Measurements from ENCODE around the gene LILRA2. TPM values are rescaled to one million over a fixed set of nuclear protein-coding genes. Genes with fewer than 3 reads are reported as not detected.

LILRA2 gene
- total and polyA plus RNA-seq, 2 experiments from 2014 or later, result not detected

DNA sequence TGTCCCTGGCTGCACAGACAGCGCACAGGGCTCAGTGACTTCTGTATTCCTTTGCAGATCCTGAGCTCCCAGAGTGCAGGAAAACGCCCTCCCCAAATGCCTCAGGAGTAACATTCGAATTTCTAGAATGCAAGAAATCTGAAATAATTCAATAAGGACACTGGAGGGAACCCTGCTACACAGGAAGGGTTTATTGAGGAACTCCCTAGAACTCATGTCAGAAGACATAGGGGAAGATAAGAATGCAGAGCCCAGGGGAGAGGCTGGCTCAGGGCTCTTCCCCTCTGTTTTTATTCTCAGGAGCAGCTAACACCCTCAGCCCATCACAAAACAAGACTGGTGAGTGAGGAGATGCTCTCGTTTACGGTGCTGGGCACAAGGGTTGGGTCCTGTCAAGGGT is 26.6 kb downstream of the LILRA2 start:
- Histone ChIP-seq H3K27ac (ENCODE audit: low read depth) (no peak overlapping the region), H4K20me1 (replicated peaks; ENCODE audit: insufficient read depth) (no peaks in the 10 kb centered on the region), H3K4me1 (ENCODE audit: insufficient read depth) (no peaks in the 10 kb centered on the region), H3K4me3 (no peak overlapping the region), H3F3A (replicated peaks; ENCODE audit: low read depth) (no peaks in the 10 kb centered on the region), H3K79me2 (replicated peaks; ENCODE audit: insufficient read depth) (no peaks in the 10 kb centered on the region), H3K27me3 (ENCODE audit: insufficient read depth) (no peaks in the 10 kb centered on the region), H2AFZ (no peak overlapping the region), H3K36me3 (ENCODE audit: insufficient read depth) (no peaks in the 10 kb centered on the region), H3K9me2 (ENCODE audit: insufficient read depth) (no peaks in the 10 kb centered on the region), H3K4me2 (no peak overlapping the region)
- Mint-ChIP-seq H3K36me3 (ENCODE audit: low read depth) (peaks cover 25% of the 10 kb centered on the region), H3K4me1 (no peaks in the 10 kb centered on the region), H3K27ac (no peak overlapping the region), H3K9me3 (peaks cover 87% of the 10 kb centered on the region), H3K4me3 (no peak overlapping the region), H3K27me3 (ENCODE audit: insufficient read depth, low read depth, poor library complexity) (peaks cover 1% of the 10 kb centered on the region)
- TF ChIP-seq JUNB (IDR thresholded peaks at IDR 0.05; ENCODE audit: unreplicated experiment), result no peak
- ATAC-seq (no peak), DNase-seq (ENCODE audit: low spot score) (no peak)

DNA sequence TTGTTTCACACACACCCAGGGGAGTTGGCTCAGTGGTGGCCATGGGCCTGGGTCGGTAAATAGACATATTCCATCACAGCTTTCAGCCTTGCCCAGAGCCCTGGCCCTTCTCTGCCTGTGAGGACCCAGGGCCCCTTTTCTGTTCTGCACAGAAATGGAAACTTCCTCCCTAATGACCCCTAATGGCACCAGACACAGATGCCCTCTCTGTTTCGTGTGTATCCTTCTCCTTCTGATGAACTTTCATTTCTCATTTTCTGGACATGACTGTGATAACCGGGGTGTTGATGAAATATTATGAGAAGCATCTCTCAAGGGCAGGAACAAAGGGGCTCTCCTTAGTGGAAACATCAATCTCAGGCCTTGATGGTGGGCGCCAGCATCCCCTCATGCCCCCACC is 32.6 kb downstream of the LILRA2 start:
- H3F3A ChIP-seq (replicated peaks; ENCODE audit: low read depth), result no peaks in the 10 kb centered on the region
- Mint-ChIP-seq H3K36me3 (ENCODE audit: low read depth) (peaks cover 25% of the 10 kb centered on the region), H3K4me1 (no peaks in the 10 kb centered on the region)
- TF ChIP-seq, protein P1, sequence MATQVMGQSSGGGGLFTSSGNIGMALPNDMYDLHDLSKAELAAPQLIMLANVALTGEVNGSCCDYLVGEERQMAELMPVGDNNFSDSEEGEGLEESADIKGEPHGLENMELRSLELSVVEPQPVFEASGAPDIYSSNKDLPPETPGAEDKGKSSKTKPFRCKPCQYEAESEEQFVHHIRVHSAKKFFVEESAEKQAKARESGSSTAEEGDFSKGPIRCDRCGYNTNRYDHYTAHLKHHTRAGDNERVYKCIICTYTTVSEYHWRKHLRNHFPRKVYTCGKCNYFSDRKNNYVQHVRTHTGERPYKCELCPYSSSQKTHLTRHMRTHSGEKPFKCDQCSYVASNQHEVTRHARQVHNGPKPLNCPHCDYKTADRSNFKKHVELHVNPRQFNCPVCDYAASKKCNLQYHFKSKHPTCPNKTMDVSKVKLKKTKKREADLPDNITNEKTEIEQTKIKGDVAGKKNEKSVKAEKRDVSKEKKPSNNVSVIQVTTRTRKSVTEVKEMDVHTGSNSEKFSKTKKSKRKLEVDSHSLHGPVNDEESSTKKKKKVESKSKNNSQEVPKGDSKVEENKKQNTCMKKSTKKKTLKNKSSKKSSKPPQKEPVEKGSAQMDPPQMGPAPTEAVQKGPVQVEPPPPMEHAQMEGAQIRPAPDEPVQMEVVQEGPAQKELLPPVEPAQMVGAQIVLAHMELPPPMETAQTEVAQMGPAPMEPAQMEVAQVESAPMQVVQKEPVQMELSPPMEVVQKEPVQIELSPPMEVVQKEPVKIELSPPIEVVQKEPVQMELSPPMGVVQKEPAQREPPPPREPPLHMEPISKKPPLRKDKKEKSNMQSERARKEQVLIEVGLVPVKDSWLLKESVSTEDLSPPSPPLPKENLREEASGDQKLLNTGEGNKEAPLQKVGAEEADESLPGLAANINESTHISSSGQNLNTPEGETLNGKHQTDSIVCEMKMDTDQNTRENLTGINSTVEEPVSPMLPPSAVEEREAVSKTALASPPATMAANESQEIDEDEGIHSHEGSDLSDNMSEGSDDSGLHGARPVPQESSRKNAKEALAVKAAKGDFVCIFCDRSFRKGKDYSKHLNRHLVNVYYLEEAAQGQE (IDR thresholded peaks at IDR 0.05; ENCODE audit: unreplicated experiment), result no peak
- TF ChIP-seq, protein P2, sequence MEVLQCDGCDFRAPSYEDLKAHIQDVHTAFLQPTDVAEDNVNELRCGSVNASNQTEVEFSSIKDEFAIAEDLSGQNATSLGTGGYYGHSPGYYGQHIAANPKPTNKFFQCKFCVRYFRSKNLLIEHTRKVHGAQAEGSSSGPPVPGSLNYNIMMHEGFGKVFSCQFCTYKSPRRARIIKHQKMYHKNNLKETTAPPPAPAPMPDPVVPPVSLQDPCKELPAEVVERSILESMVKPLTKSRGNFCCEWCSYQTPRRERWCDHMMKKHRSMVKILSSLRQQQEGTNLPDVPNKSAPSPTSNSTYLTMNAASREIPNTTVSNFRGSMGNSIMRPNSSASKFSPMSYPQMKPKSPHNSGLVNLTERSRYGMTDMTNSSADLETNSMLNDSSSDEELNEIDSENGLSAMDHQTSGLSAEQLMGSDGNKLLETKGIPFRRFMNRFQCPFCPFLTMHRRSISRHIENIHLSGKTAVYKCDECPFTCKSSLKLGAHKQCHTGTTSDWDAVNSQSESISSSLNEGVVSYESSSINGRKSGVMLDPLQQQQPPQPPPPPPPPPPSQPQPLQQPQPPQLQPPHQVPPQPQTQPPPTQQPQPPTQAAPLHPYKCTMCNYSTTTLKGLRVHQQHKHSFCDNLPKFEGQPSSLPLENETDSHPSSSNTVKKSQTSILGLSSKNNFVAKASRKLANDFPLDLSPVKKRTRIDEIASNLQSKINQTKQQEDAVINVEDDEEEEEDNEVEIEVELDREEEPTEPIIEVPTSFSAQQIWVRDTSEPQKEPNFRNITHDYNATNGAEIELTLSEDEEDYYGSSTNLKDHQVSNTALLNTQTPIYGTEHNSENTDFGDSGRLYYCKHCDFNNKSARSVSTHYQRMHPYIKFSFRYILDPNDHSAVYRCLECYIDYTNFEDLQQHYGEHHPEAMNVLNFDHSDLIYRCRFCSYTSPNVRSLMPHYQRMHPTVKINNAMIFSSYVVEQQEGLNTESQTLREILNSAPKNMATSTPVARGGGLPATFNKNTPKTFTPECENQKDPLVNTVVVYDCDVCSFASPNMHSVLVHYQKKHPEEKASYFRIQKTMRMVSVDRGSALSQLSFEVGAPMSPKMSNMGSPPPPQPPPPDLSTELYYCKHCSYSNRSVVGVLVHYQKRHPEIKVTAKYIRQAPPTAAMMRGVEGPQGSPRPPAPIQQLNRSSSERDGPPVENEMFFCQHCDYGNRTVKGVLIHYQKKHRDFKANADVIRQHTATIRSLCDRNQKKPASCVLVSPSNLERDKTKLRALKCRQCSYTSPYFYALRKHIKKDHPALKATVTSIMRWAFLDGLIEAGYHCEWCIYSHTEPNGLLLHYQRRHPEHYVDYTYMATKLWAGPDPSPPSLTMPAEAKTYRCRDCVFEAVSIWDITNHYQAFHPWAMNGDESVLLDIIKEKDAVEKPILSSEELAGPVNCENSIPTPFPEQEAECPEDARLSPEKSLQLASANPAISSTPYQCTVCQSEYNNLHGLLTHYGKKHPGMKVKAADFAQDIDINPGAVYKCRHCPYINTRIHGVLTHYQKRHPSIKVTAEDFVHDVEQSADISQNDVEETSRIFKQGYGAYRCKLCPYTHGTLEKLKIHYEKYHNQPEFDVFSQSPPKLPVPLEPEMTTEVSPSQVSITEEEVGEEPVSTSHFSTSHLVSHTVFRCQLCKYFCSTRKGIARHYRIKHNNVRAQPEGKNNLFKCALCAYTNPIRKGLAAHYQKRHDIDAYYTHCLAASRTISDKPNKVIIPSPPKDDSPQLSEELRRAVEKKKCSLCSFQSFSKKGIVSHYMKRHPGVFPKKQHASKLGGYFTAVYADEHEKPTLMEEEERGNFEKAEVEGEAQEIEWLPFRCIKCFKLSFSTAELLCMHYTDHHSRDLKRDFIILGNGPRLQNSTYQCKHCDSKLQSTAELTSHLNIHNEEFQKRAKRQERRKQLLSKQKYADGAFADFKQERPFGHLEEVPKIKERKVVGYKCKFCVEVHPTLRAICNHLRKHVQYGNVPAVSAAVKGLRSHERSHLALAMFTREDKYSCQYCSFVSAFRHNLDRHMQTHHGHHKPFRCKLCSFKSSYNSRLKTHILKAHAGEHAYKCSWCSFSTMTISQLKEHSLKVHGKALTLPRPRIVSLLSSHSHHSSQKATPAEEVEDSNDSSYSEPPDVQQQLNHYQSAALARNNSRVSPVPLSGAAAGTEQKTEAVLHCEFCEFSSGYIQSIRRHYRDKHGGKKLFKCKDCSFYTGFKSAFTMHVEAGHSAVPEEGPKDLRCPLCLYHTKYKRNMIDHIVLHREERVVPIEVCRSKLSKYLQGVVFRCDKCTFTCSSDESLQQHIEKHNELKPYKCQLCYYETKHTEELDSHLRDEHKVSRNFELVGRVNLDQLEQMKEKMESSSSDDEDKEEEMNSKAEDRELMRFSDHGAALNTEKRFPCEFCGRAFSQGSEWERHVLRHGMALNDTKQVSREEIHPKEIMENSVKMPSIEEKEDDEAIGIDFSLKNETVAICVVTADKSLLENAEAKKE (CRISPR knock-in tag; IDR thresholded peaks at IDR 0.05), result no peak
- no peak for TF ChIP-seq ZNF331 (CRISPR knock-in tag; IDR thresholded peaks at IDR 0.05; ENCODE audit: low read depth)
- no peak for TF ChIP-seq NANOG (IDR thresholded peaks at IDR 0.05; ENCODE audit: borderline replicate concordance)
- TF ChIP-seq JUNB (IDR thresholded peaks at IDR 0.05; ENCODE audit: unreplicated experiment), result no peak
- TF ChIP-seq EZH2phosphoT487 (IDR thresholded peaks at IDR 0.05; ENCODE audit: unreplicated experiment), result no peak
- no peak for TF ChIP-seq EZH2 (IDR thresholded peaks at IDR 0.05; ENCODE audit: low read depth, unreplicated experiment)
- TF ChIP-seq STAT1 (IDR thresholded peaks at IDR 0.05; ENCODE audit: unreplicated experiment), result no peak
- TF ChIP-seq, protein P3, sequence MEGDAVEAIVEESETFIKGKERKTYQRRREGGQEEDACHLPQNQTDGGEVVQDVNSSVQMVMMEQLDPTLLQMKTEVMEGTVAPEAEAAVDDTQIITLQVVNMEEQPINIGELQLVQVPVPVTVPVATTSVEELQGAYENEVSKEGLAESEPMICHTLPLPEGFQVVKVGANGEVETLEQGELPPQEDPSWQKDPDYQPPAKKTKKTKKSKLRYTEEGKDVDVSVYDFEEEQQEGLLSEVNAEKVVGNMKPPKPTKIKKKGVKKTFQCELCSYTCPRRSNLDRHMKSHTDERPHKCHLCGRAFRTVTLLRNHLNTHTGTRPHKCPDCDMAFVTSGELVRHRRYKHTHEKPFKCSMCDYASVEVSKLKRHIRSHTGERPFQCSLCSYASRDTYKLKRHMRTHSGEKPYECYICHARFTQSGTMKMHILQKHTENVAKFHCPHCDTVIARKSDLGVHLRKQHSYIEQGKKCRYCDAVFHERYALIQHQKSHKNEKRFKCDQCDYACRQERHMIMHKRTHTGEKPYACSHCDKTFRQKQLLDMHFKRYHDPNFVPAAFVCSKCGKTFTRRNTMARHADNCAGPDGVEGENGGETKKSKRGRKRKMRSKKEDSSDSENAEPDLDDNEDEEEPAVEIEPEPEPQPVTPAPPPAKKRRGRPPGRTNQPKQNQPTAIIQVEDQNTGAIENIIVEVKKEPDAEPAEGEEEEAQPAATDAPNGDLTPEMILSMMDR (conservative IDR thresholded peaks at IDR 0.05; ENCODE audit: low read depth in 2 of 2), result no peak
- TF ChIP-seq, protein P4, sequence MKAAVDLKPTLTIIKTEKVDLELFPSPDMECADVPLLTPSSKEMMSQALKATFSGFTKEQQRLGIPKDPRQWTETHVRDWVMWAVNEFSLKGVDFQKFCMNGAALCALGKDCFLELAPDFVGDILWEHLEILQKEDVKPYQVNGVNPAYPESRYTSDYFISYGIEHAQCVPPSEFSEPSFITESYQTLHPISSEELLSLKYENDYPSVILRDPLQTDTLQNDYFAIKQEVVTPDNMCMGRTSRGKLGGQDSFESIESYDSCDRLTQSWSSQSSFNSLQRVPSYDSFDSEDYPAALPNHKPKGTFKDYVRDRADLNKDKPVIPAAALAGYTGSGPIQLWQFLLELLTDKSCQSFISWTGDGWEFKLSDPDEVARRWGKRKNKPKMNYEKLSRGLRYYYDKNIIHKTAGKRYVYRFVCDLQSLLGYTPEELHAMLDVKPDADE (IDR thresholded peaks at IDR 0.05), result no peak

More for the DNA sequence above, 32.6 kb downstream of the LILRA2 start:
- no peak overlapping the region for H3K27ac Mint-ChIP-seq
- no peak overlapping the region for H3K4me3 Mint-ChIP-seq
- H3K36me3 ChIP-seq (ENCODE audit: insufficient read depth), result peaks cover 7% of the 10 kb centered on the region
- no peak overlapping the region for H2AFZ ChIP-seq
- H3K4me3 ChIP-seq, result no peak overlapping the region
- no peaks in the 10 kb centered on the region for H4K20me1 ChIP-seq (replicated peaks; ENCODE audit: insufficient read depth)
- no peaks in the 10 kb centered on the region for H3K9me2 ChIP-seq (ENCODE audit: insufficient read depth)
- no peaks in the 10 kb centered on the region for H3K27me3 ChIP-seq (ENCODE audit: insufficient read depth)
- no peak overlapping the region for H3K4me2 ChIP-seq
- H3K27me3 Mint-ChIP-seq (ENCODE audit: insufficient read depth, low read depth, poor library complexity), result peaks cover 3% of the 10 kb centered on the region
- DNase-seq (ENCODE audit: low spot score) (no peak), ATAC-seq (no peak)
- H3K9me3 Mint-ChIP-seq, result peaks cover 93% of the 10 kb centered on the region
- no peak overlapping the region for H3K27ac ChIP-seq (ENCODE audit: low read depth)
- no peaks in the 10 kb centered on the region for H3K4me1 ChIP-seq (ENCODE audit: insufficient read depth)
- H3K79me2 ChIP-seq (replicated peaks; ENCODE audit: insufficient read depth), result no peaks in the 10 kb centered on the region
